H1 (cell line): ENCODE measurements around the gene MYCBP2. TPM values are rescaled to one million over a fixed set of nuclear protein-coding genes. Genes with fewer than 3 reads are reported as not detected.

Source experiments
- BACH1 ChIP-seq: IDR thresholded peaks from 2 replicates; pipeline ENCODE4 v1.6.1; 2012; ENCODE audit warnings: low read length, improper control_type of control experiment
- BCL11A ChIP-seq, 2 experiments: IDR thresholded peaks; one replicate each; pipeline ENCODE4 v1.6.1; 2011; ENCODE audit warnings: low read depth in 2 of 2, low read length in 2 of 2, mild to moderate bottlenecking in 2 of 2
- CEBPB ChIP-seq: IDR thresholded peaks from 2 replicates; pipeline ENCODE4 v1.6.1; 2012; ENCODE audit warnings: low read depth, low read length
- CHD7 ChIP-seq: fragments of 300-600 bp; sonication (generic); IDR thresholded peaks from 2 replicates; pipeline ENCODE4 v1.7.1; 2012; ENCODE audit warnings: low read length, moderate library complexity, mild to moderate bottlenecking, inconsistent platforms; ENCODE audit not compliant: insufficient replicate concordance
- GABPA ChIP-seq: IDR thresholded peaks from 2 replicates; pipeline ENCODE4 v1.6.1; 2011; ENCODE audit warnings: mild to moderate bottlenecking, low read length, moderate library complexity, borderline replicate concordance; ENCODE audit not compliant: insufficient read depth
- HDAC6 ChIP-seq: IDR thresholded peaks from one replicate; pipeline ENCODE4 v1.7.1; 2012; ENCODE audit warnings: low read depth, mild to moderate bottlenecking, inconsistent platforms, low read length, moderate library complexity
- KDM5A ChIP-seq: fragments of 200-600 bp; IDR thresholded peaks from 2 replicates; pipeline ENCODE4 v1.7.1; 2012; ENCODE audit warnings: mild to moderate bottlenecking, low read length, inconsistent platforms, mixed read lengths
- POU5F1 ChIP-seq: IDR thresholded peaks from 2 replicates; pipeline ENCODE4 v1.6.1; 2011; ENCODE audit warnings: low read depth, mild to moderate bottlenecking, low read length, moderate library complexity
- SRF ChIP-seq: IDR thresholded peaks from 2 replicates; pipeline ENCODE4 v1.6.1; 2011; ENCODE audit warnings: mild to moderate bottlenecking, low read depth, low read length, moderate library complexity
- SUZ12 ChIP-seq: fragments of 200-600 bp; sonication (generic); IDR thresholded peaks from 2 replicates; pipeline ENCODE4 v1.6.1; 2012; ENCODE audit warnings: mild to moderate bottlenecking, inconsistent platforms, low read length, moderate library complexity, mixed read lengths
- polyA plus RNA-seq, 7 experiments: library from polyadenylated mRNA; depleted of rRNA in 3 of 7; stranded (reverse) in 5 of 7; unstranded in 2 of 7; fragments of >200 nt in 5 of 7; fragments of 200-250 nt in 2 of 7; gene quantifications; 1 replicate in 5 of 7; 2 replicates in 1 of 7; 4 replicates in 1 of 7; pipeline versions ENCODE4 v1.2.1 to v1.2.3, GENCODE V29; 2011 to 2013; ENCODE audit warnings: missing spikeins in 2 of 7, mixed read lengths in 2 of 7
- total RNA-seq: library from RNA; stranded (reverse); fragmentation: NEBNext Ultra II Directional; extraction: Animal tissue kit (Norgen Biotek cat#: 25700); gene quantifications from 2 replicates; pipeline ENCODE4 v1.2.1, GENCODE V29; 2021

Gene MYCBP2
- total and polyA plus RNA-seq, 2 of the 8 experiments (the other 6 are each of a cell fraction or from before 2014, with no cell fraction given): 19.0 to 52.1 TPM

- TF ChIP-seq CHD7 (no peak), BCL11A (IDR thresholded peaks at IDR 0.05; ENCODE audit: low read depth in 2 of 2, low read length in 2 of 2) (no peak), SRF (no peak), SUZ12 (no peak), POU5F1 (no peak), CEBPB (no peak), KDM5A (no peak), GABPA (no peak), HDAC6 (no peak), BACH1 (no peak)
- TF ChIP-seq, all 59 proteins: peak for 0
These were observed 7.4 kb downstream of the MYCBP2 start (continued) for GRCh38 chr13:77319536-77319935.
